Hippocampal formation (tissue), 2 donors: ENCODE results near the gene NPDC1.
A peak's percentile ranks its signal among the peaks of the same experiment; 100 is the strongest.

ENCODE experiments used
- DNase-seq, 2 donors: peaks; one replicate each; lab custom pipeline; 2025; lab: John Stamatoyannopoulos, UW

NPDC1 gene

GRCh38 chr9:137046088-137046787 is at the start of gene NPDC1:
NPDC1 (minus strand) TSS chr9:137046177; CDS start chr9:137045989, 188 bp downstream.
- peak; percentile 32 to 67 for DNase-seq

GRCh38 chr9:137089232-137089947 is 43.4 kb upstream of the NPDC1 start:
- DNase-seq, result no peak

GRCh38 chr9:137088121-137088520 is 42.1 kb upstream of the NPDC1 start:
- DNase-seq, result no peak

- no peak for DNase-seq
Observed at GRCh38 chr9:137087409-137087925, 41.5 kb upstream of the NPDC1 start.

GRCh38 chr9:137086531-137087408 is 40.8 kb upstream of the NPDC1 start, which contains the start of gene MAN1B1:
MAN1B1 (plus strand) TSS chr9:137086985; CDS start chr9:137087000, 15 bp downstream.
- DNase-seq, result peak; percentile 91 to 96

GRCh38 chr9:137085920-137086530 is 40.0 kb upstream of the NPDC1 start:
- DNase-seq, result no peak

- no peak for DNase-seq
Observed at GRCh38 chr9:137084526-137084925, 38.5 kb upstream of the NPDC1 start.

- no peak for DNase-seq
Observed at GRCh38 chr9:137083394-137084004, 37.5 kb upstream of the NPDC1 start.

- no peak for DNase-seq
Observed at GRCh38 chr9:137082925-137083290, 36.9 kb upstream of the NPDC1 start.

GRCh38 chr9:137082222-137082924 is 36.4 kb upstream of the NPDC1 start:
- DNase-seq, result no peak

GRCh38 chr9:137080260-137081122 is 34.5 kb upstream of the NPDC1 start:
- no peak for DNase-seq

- DNase-seq, result no peak
Observed at GRCh38 chr9:137079401-137079787, 33.4 kb upstream of the NPDC1 start.

GRCh38 chr9:137078701-137079400 is 32.9 kb upstream of the NPDC1 start:
- DNase-seq, result no peak

- DNase-seq, result no peak
Observed at GRCh38 chr9:137077758-137078693, 32.0 kb upstream of the NPDC1 start.

GRCh38 chr9:137077010-137077747 is 31.2 kb upstream of the NPDC1 start, which contains the start of gene UAP1L1:
UAP1L1 (plus strand) TSS chr9:137077517; CDS start chr9:137077533, 16 bp downstream.
- DNase-seq, result peak; percentile 52 to 82

- no peak for DNase-seq
Observed at GRCh38 chr9:137076636-137077009, 30.6 kb upstream of the NPDC1 start.

- DNase-seq, result no peak
Observed at GRCh38 chr9:137075275-137075775, 29.3 kb upstream of the NPDC1 start.
